ENCODE data around the gene TASP1.

DNA sequence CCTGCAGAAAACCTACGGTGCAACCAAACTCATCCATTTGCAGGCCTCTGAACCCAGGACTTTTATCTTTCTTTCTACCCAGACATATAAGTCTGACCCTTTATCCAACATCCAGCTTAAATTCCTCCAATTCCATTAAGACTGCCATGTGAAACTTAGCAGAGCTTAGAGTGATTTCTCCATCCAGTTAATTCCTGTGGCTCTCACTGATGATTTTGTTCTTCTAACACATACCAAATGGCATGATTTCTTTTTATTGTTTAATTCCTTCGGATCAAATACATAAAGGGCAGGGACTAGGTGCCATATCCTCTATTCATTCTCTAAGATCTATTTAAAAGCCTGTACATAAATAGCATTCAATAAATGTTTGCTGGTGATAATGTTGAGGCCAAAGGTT lies 92.9 kb downstream of the TASP1 start:
- TF ChIP-seq EZH2 (IDR thresholded peaks at IDR 0.05; ENCODE audit: borderline replicate concordance, insufficient read depth, low read length, poor library complexity, severe bottlenecking): no peak
- TF ChIP-seq, protein P1, sequence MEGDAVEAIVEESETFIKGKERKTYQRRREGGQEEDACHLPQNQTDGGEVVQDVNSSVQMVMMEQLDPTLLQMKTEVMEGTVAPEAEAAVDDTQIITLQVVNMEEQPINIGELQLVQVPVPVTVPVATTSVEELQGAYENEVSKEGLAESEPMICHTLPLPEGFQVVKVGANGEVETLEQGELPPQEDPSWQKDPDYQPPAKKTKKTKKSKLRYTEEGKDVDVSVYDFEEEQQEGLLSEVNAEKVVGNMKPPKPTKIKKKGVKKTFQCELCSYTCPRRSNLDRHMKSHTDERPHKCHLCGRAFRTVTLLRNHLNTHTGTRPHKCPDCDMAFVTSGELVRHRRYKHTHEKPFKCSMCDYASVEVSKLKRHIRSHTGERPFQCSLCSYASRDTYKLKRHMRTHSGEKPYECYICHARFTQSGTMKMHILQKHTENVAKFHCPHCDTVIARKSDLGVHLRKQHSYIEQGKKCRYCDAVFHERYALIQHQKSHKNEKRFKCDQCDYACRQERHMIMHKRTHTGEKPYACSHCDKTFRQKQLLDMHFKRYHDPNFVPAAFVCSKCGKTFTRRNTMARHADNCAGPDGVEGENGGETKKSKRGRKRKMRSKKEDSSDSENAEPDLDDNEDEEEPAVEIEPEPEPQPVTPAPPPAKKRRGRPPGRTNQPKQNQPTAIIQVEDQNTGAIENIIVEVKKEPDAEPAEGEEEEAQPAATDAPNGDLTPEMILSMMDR (IDR thresholded peaks at IDR 0.05; ENCODE audit: poor library complexity, severe bottlenecking): no peak
- TF ChIP-seq EP300 (conservative IDR thresholded peaks at IDR 0.05; ENCODE audit: poor library complexity, severe bottlenecking): no peak
- no peak for TF ChIP-seq POLR2AphosphoS5 (IDR thresholded peaks at IDR 0.05)
- no peak for TF ChIP-seq RAD21 (conservative IDR thresholded peaks at IDR 0.05)
- TF ChIP-seq MXI1 (conservative IDR thresholded peaks at IDR 0.05; ENCODE audit: poor library complexity, severe bottlenecking): no peak
- no peak for TF ChIP-seq SMC3 (conservative IDR thresholded peaks at IDR 0.05; ENCODE audit: poor library complexity)

Data from neural cell (in vitro differentiated cells).